Smooth muscle cell (in vitro differentiated cells): ENCODE measurements around the gene CACNA1F. TPM values are rescaled to one million over a fixed set of nuclear protein-coding genes. Genes with fewer than 3 reads are reported as not detected.
A peak's percentile ranks its signal among the peaks of the same experiment; 100 is the strongest.

ENCODE experiments used
- DNase-seq: peaks from one replicate; lab custom pipeline; 2025; ENCODE audit not compliant: unreplicated experiment; lab: John Stamatoyannopoulos, UW
- H2AFZ ChIP-seq: fragments of 200-600 bp; sonication (generic); 2 replicates; pipeline ENCODE4 v1.6.0; 2016; ENCODE audit warnings: antibody characterized with exemption, low read depth, mild to moderate bottlenecking
- H3F3A ChIP-seq: fragments of 200-600 bp; sonication (generic); 2 replicates; pipeline ENCODE4 v1.6.0; 2017; ENCODE audit warnings: antibody characterized with exemption, low read depth
- H3K27ac ChIP-seq: fragments of 200-600 bp; sonication (generic); 2 replicates; pipeline ENCODE4 v1.5.1; 2016; ENCODE audit warnings: low read depth, mild to moderate bottlenecking
- H3K27me3 ChIP-seq: fragments of 200-600 bp; sonication (generic); 2 replicates; pipeline ENCODE4 v1.6.1; 2016; ENCODE audit warnings: low read depth, mild to moderate bottlenecking
- H3K36me3 ChIP-seq: fragments of 200-600 bp; sonication (generic); 2 replicates; pipeline ENCODE4 v1.5.1; 2016; ENCODE audit warnings: low read depth
- H3K4me1 ChIP-seq: fragments of 200-600 bp; sonication (generic); 2 replicates; pipeline ENCODE4 v1.5.1; 2016; ENCODE audit warnings: low read depth
- H3K4me2 ChIP-seq: fragments of 200-600 bp; sonication (generic); 2 replicates; pipeline ENCODE4 v1.6.0; 2016; ENCODE audit warnings: mild to moderate bottlenecking
- H3K4me3 ChIP-seq: fragments of 200-600 bp; sonication (generic); 2 replicates; pipeline ENCODE4 v1.5.1; 2016; ENCODE audit warnings: mild to moderate bottlenecking
- H3K79me2 ChIP-seq: fragments of 200-600 bp; sonication (generic); 2 replicates; pipeline ENCODE4 v1.6.0; 2016; ENCODE audit warnings: low read depth, mild to moderate bottlenecking
- H3K9ac ChIP-seq: fragments of 200-600 bp; sonication (generic); 2 replicates; pipeline ENCODE4 v1.6.0; 2016; ENCODE audit warnings: low read depth
- H3K9me3 ChIP-seq: fragments of 200-600 bp; sonication (generic); replicated peaks from 2 replicates; pipeline ENCODE4 v1.5.1; 2016; ENCODE audit warnings: low read depth
- H4K20me1 ChIP-seq: fragments of 200-600 bp; sonication (generic); 2 replicates; pipeline ENCODE4 v1.6.0; 2016; ENCODE audit warnings: low read depth
- WGBS: methylation state at CpG from one replicate; pipeline ENCODE4 v1.1.7; 2016; ENCODE audit warnings: low lambda C conversion rate; 5-methylcytosine and 5-hydroxymethylcytosine counted together
- polyA plus RNA-seq: library from polyadenylated mRNA; unstranded; fragments of >200 nt; fragmentation: Nextera tagmentation; extraction: Ambion mirVana; gene quantifications from 2 replicates; pipeline ENCODE4 v1.2.1, GENCODE V29; 2016
- total RNA-seq: library from RNA; depleted of rRNA; stranded (reverse); fragments of >200 nt; gene quantifications from 2 replicates; pipeline ENCODE4 v1.2.3, GENCODE V29; 2014
- TF ChIP-seq, protein P1 (sequence below): fragments of 200-600 bp; sonication (generic); IDR thresholded peaks from 2 replicates; pipeline ENCODE4 v1.5.1; 2017; ENCODE audit warnings: borderline replicate concordance, mild to moderate bottlenecking, antibody characterized with exemption; ENCODE audit not compliant: insufficient read depth, poor library complexity, severe bottlenecking

CACNA1F gene
- total and polyA plus RNA-seq, 2 experiments from 2014 or later: 0.34 TPM; not detected in 1

DNA sequence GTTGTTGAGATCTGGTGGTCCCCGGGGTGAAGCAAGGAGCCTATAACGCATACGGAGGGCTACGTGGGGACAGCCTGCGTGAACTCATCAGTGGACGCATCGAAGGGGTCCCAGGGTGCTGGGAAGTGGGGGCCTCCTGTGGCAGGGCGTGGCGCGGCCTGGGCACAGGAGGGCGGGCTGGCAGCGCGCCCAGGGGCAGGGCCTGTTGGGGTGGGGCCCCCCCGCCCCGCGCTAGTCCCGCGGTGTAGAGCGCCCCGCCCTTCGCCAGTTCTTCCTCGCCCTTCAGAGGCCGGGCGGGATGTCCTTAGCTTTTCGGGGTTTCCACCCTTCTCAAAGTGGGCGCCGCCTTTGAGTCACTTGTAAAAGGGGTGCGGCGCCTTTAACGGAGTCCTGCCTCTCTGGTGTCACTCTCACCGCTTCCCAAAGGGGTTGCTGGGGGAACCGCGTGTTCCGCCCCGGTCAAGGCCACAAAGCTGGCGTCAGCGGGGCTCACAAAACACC is 60.8 kb downstream of the CACNA1F start:
- H3K9me3 ChIP-seq: no peaks in the 10 kb centered on the region
- no peaks in the 10 kb centered on the region for H3K27me3 ChIP-seq
- H3K4me1 ChIP-seq: no peaks in the 10 kb centered on the region
- no peak overlapping the region for H2AFZ ChIP-seq
- TF ChIP-seq, protein P1, sequence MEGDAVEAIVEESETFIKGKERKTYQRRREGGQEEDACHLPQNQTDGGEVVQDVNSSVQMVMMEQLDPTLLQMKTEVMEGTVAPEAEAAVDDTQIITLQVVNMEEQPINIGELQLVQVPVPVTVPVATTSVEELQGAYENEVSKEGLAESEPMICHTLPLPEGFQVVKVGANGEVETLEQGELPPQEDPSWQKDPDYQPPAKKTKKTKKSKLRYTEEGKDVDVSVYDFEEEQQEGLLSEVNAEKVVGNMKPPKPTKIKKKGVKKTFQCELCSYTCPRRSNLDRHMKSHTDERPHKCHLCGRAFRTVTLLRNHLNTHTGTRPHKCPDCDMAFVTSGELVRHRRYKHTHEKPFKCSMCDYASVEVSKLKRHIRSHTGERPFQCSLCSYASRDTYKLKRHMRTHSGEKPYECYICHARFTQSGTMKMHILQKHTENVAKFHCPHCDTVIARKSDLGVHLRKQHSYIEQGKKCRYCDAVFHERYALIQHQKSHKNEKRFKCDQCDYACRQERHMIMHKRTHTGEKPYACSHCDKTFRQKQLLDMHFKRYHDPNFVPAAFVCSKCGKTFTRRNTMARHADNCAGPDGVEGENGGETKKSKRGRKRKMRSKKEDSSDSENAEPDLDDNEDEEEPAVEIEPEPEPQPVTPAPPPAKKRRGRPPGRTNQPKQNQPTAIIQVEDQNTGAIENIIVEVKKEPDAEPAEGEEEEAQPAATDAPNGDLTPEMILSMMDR: no peak
- no peak for DNase-seq
- H3K9ac ChIP-seq: peak overlapping the region; percentile 57
- peaks cover 10% of the 10 kb centered on the region for H4K20me1 ChIP-seq
- H3K36me3 ChIP-seq: no peaks in the 10 kb centered on the region
- peak overlapping the region; percentile 61 for H3K4me3 ChIP-seq
- H3F3A ChIP-seq: peaks cover 4% of the 10 kb centered on the region
- peak overlapping the region; percentile 67 for H3K27ac ChIP-seq
- H3K79me2 ChIP-seq: peaks cover 13% of the 10 kb centered on the region
- WGBS: 43% methylated on average over 19 of the region's 37 CpGs
- peak overlapping the region; percentile 86 for H3K4me2 ChIP-seq

DNA sequence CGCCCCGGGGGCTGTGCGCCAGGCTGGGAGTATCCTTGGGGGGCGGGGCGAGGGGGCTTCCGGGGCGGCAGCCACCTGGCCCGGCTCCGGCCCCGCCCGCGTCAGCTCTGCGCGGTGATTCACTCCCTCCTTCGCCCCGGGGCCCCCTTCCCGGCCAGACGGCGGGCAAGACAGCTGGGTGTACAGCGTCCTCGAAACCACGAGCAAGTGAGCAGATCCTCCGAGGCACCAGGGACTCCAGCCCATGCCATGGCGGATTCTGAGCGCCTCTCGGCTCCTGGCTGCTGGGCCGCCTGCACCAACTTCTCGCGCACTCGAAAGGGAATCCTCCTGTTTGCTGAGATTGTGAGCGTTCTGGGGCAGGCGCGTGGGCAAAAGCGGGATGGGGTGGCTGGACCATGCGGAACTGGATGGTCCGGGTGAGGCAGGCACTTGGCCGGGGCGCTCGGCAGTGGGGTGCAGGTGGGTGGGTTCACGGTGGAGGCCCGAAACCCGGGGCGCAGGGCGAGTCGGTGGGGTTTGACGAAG is 61.3 kb downstream of the CACNA1F start, which contains the start of gene PLP2:
Gene PLP2, plus strand, starts transcription at position 147 of the 528 bp plus-strand sequence. Its CDS starts 103 bp downstream, at position 250.
- WGBS: 46% methylated on average over 40 of the region's 46 CpGs
- H4K20me1 ChIP-seq: peaks cover 10% of the 10 kb centered on the region

DNA sequence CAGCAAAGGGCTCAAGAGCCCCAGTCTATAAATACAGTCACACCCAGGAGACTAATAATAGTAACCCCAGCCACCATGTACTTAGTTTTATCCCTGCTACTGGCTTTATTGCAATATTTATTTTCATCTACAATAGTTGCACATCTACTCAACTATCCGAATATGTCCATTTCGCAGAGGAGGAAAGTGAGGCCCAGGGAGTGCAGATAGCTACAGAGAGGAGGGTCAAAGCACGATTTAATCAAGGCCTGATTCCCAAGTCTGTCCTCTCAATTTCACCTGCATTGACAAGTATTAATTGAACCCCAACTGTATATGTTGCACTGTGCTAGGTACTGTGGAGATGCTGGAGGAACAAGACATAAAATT is 65.4 kb downstream of the CACNA1F start:
- peaks cover 4% of the 10 kb centered on the region for H3F3A ChIP-seq
- peaks cover 2% of the 10 kb centered on the region for H3K79me2 ChIP-seq
- no peak overlapping the region for H2AFZ ChIP-seq
- H4K20me1 ChIP-seq: peaks cover 1% of the 10 kb centered on the region
- peak overlapping the region; percentile 84 for H3K27ac ChIP-seq
- TF ChIP-seq, protein P1: no peak
- 82% methylated on average over 3 of the region's 3 CpGs for WGBS
- DNase-seq: no peak
- peak overlapping the region; percentile 79 for H3K4me2 ChIP-seq
- H3K4me3 ChIP-seq: peak overlapping the region; percentile 29
- no peaks in the 10 kb centered on the region for H3K9me3 ChIP-seq
- H3K27me3 ChIP-seq: no peaks in the 10 kb centered on the region
- H3K36me3 ChIP-seq: no peaks in the 10 kb centered on the region
- H3K9ac ChIP-seq: peak overlapping the region; percentile 10
- peaks cover 5% of the 10 kb centered on the region for H3K4me1 ChIP-seq

More for the DNA sequence above, 61.3 kb downstream of the CACNA1F start, which contains the start of gene PLP2:
- TF ChIP-seq, protein P1: no peak
- Histone ChIP-seq H3K4me2 (peak within 1 kb of the TSS; percentile 86), H3F3A (peaks cover 4% of the 10 kb centered on the region), H3K27ac (peak within 1 kb of the TSS; percentile 67), H3K36me3 (no peaks in the 10 kb centered on the region), H2AFZ (no peak within 1 kb of the TSS), H3K4me3 (peak within 1 kb of the TSS; percentile 61), H3K27me3 (no peaks in the 10 kb centered on the region), H3K4me1 (peaks cover 4% of the 10 kb centered on the region), H3K9me3 (no peaks in the 10 kb centered on the region), H3K79me2 (peaks cover 13% of the 10 kb centered on the region), H3K9ac (peak within 1 kb of the TSS; percentile 57)
- DNase-seq: peak; percentile 12
